Measurements from ENCODE around the gene ELF4. TPM values are rescaled to one million over a fixed set of nuclear protein-coding genes. Genes with fewer than 3 reads are reported as not detected.

The ELF4 gene
- total RNA-seq, 2 donors from 2014 or later = 2.8 to 3.8 TPM

DNA sequence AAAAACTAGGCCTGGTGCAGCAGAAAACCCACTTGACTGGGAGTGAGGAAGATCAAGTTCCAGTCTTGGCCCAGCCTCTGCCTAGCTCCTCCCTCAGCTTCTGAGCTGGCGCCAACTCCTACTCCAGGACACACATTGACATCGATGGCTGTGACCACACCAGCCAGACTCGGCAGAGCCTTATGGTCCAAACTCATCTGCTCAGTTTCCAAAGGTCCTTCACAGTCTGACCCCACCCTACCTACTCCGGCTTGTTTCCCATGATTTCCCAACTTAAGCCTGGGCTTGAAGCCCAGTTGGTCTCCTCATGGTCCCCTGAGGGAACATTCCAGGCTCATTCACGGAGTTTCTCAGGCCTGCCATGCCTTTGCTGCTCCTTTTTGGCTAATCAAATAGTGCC is 10.1 kb downstream of the ELF4 start:
- Histone ChIP-seq H3K27ac (ENCODE audit: low read depth, low read length) (no peak overlapping the region), H3K4me3 (ENCODE audit: low read length) (no peak overlapping the region), H3K27me3 (ENCODE audit: control insufficient read depth, insufficient read depth, low read length, poor library complexity, severe bottlenecking) (no peaks in the 10 kb centered on the region), H3K9me3 (ENCODE audit: control insufficient read depth, low read length) (no peaks in the 10 kb centered on the region), H3K36me3 (ENCODE audit: control insufficient read depth, insufficient read depth, low read length) (no peaks in the 10 kb centered on the region), H3K9ac (ENCODE audit: extremely low read depth, low read length, poor library complexity, severe bottlenecking) (no peak overlapping the region), H3K4me1 (ENCODE audit: control insufficient read depth, insufficient read depth, low read length) (no peaks in the 10 kb centered on the region)
- Mint-ChIP-seq H3K4me1 (peaks cover 5% of the 10 kb centered on the region), H3K27ac (no peak overlapping the region), H3K36me3 (ENCODE audit: low read depth) (no peaks in the 10 kb centered on the region), H3K9me3 (peaks cover 30% of the 10 kb centered on the region), H3K4me3 (no peak overlapping the region), H3K27me3 (ENCODE audit: insufficient read depth) (peaks cover 25% of the 10 kb centered on the region)
- TF ChIP-seq, protein P1, sequence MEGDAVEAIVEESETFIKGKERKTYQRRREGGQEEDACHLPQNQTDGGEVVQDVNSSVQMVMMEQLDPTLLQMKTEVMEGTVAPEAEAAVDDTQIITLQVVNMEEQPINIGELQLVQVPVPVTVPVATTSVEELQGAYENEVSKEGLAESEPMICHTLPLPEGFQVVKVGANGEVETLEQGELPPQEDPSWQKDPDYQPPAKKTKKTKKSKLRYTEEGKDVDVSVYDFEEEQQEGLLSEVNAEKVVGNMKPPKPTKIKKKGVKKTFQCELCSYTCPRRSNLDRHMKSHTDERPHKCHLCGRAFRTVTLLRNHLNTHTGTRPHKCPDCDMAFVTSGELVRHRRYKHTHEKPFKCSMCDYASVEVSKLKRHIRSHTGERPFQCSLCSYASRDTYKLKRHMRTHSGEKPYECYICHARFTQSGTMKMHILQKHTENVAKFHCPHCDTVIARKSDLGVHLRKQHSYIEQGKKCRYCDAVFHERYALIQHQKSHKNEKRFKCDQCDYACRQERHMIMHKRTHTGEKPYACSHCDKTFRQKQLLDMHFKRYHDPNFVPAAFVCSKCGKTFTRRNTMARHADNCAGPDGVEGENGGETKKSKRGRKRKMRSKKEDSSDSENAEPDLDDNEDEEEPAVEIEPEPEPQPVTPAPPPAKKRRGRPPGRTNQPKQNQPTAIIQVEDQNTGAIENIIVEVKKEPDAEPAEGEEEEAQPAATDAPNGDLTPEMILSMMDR (conservative IDR thresholded peaks at IDR 0.05) = no peak
- WGBS, 2 experiments (ENCODE audit: insufficient coverage in 1 of 2, insufficient read length in 1 of 2) = 95 to 100% methylated on average over 4 to 5 of the region's 5 CpGs
- no peak for DNase-seq

DNA sequence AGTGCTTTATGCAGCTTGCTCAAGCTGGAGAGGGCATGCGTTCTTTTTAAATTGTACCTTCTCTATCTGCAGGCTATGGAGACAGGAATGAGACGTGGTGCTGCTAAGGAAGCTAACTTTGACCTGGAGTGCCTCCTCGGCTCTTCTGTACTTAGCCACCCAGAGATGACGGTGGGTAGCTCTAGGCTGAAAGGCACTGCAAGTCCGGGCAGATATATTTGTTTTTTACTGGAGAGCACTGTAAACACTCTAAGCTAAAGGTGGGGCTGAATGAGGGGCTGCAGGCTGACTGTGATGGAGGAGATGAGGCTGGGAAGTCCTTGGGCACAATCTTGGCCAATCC is 12.1 kb downstream of the ELF4 start:
- no peaks in the 10 kb centered on the region for H3K36me3 ChIP-seq (ENCODE audit: control insufficient read depth, insufficient read depth, low read length)
- no peaks in the 10 kb centered on the region for H3K9me3 ChIP-seq (ENCODE audit: control insufficient read depth, low read length)
- 70% methylated on average over 5 of the region's 5 CpGs; no CpG with 5 or more reads in 1 of the 2 experiments for WGBS, 2 experiments (ENCODE audit: insufficient coverage in 1 of 2, insufficient read length in 1 of 2)
- TF ChIP-seq, protein P1 (conservative IDR thresholded peaks at IDR 0.05) = no peak
- no peak overlapping the region for H3K27ac ChIP-seq (ENCODE audit: low read depth, low read length)
- H3K4me1 Mint-ChIP-seq = peaks cover 5% of the 10 kb centered on the region
- H3K36me3 Mint-ChIP-seq (ENCODE audit: low read depth) = no peaks in the 10 kb centered on the region
- DNase-seq = no peak
- H3K27me3 Mint-ChIP-seq (ENCODE audit: insufficient read depth) = peaks cover 18% of the 10 kb centered on the region
- H3K4me3 ChIP-seq (ENCODE audit: low read length) = no peak overlapping the region
- no peak overlapping the region for H3K27ac Mint-ChIP-seq
- no peaks in the 10 kb centered on the region for H3K27me3 ChIP-seq (ENCODE audit: control insufficient read depth, insufficient read depth, low read length, poor library complexity, severe bottlenecking)
- H3K9me3 Mint-ChIP-seq = peaks cover 21% of the 10 kb centered on the region
- H3K9ac ChIP-seq (ENCODE audit: extremely low read depth, low read length, poor library complexity, severe bottlenecking) = no peak overlapping the region
- H3K4me1 ChIP-seq (ENCODE audit: control insufficient read depth, insufficient read depth, low read length) = no peaks in the 10 kb centered on the region
- H3K4me3 Mint-ChIP-seq = no peak overlapping the region

DNA sequence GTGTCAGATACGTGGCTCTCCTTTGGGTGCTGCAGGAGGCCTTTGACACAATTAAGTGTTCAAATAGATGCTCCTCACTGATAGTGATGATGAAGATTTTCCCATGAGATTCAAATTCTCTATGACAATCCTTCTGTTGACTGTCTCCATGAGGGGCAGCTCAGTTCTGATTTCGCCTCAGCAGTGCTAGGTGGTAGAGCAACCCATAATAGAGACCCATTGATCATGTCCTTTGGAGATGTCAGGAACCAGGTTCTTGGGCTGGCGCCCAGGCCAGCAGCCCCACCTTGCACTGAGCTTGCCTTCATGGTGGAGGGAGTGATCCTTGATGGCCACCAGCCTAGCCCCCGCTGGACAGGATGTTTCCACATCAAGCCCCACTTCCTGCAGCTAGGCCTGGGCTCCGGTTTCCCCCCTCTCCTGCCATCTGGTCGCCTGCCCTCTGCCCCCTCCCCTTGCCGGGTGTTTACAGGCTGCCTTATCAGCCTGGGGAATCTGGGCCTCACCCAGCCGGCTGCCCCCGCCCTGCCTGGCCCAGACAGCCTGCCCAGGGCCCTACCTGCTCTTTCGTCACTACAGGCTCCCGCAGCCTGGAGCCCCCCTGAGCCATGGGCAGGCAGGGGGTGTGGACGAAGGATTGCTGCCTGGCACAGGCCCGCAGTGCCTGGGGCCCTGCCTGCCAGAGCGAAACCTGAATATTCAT is 12.6 kb downstream of the ELF4 start:
- DNase-seq = no peak
- peaks cover 19% of the 10 kb centered on the region for H3K9me3 Mint-ChIP-seq
- 82 to 85% methylated on average over 4 to 14 of the region's 14 CpGs for WGBS, 2 experiments (ENCODE audit: insufficient coverage in 1 of 2, insufficient read length in 1 of 2)

More for the DNA sequence above, 12.6 kb downstream of the ELF4 start:
- Histone ChIP-seq H3K36me3 (ENCODE audit: control insufficient read depth, insufficient read depth, low read length) (no peaks in the 10 kb centered on the region), H3K4me3 (ENCODE audit: low read length) (no peak overlapping the region), H3K27ac (ENCODE audit: low read depth, low read length) (no peak overlapping the region), H3K4me1 (ENCODE audit: control insufficient read depth, insufficient read depth, low read length) (no peaks in the 10 kb centered on the region), H3K27me3 (ENCODE audit: control insufficient read depth, insufficient read depth, low read length, poor library complexity, severe bottlenecking) (no peaks in the 10 kb centered on the region), H3K9ac (ENCODE audit: extremely low read depth, low read length, poor library complexity, severe bottlenecking) (no peak overlapping the region), H3K9me3 (ENCODE audit: control insufficient read depth, low read length) (no peaks in the 10 kb centered on the region)
- H3K4me3 Mint-ChIP-seq = no peak overlapping the region
- peaks cover 5% of the 10 kb centered on the region for H3K4me1 Mint-ChIP-seq
- peaks cover 16% of the 10 kb centered on the region for H3K27me3 Mint-ChIP-seq (ENCODE audit: insufficient read depth)
- TF ChIP-seq, protein P1 (conservative IDR thresholded peaks at IDR 0.05) = no peak
- no peak overlapping the region for H3K27ac Mint-ChIP-seq
- H3K36me3 Mint-ChIP-seq (ENCODE audit: low read depth) = no peaks in the 10 kb centered on the region

Measured in endodermal cell (in vitro differentiated cells).